CD4-positive, alpha-beta memory T cell (primary cell): Measurements from ENCODE around the gene SBK3. TPM values are rescaled to one million over a fixed set of nuclear protein-coding genes. Genes with fewer than 3 reads are reported as not detected.

ENCODE experiments used
- CTCF ChIA-PET: fragments of 350-600 bp; sonication (Branson Sonifier 250); formaldehyde crosslinking; loops from one replicate; lab custom pipeline; 2021; ENCODE audit warnings: inconsistent platforms; ENCODE audit not compliant: partially characterized antibody; lab: Charles Lee
- POLR2A ChIA-PET: fragments of 350-600 bp; sonication (Branson Sonifier 250); formaldehyde crosslinking; loops from one replicate; lab custom pipeline; 2021; ENCODE audit not compliant: partially characterized antibody; lab: Charles Lee
- DNase-seq, 5 donors: peaks; one replicate each; pipeline versions ENCODE4 v3.0.0 to v3.0.0-alpha.2; 2020 to 2022; ENCODE audit warnings: mixed read lengths in 1 of 5
- H3K27ac ChIP-seq: one replicate; pipeline ENCODE4 v1.7.0; 2013; ENCODE audit warnings: low read depth, low read length
- H3K27me3 ChIP-seq: 2 replicates; pipeline ENCODE4 v1.7.0; 2013; ENCODE audit warnings: mild to moderate bottlenecking, low read length, moderate library complexity; ENCODE audit not compliant: insufficient read depth
- H3K36me3 ChIP-seq: 2 replicates; pipeline ENCODE4 v1.7.0; 2013; ENCODE audit warnings: mild to moderate bottlenecking, low read length, moderate library complexity; ENCODE audit not compliant: insufficient read depth
- H3K4me1 ChIP-seq: 2 replicates; pipeline ENCODE4 v1.7.0; 2013; ENCODE audit warnings: mild to moderate bottlenecking, low read length, moderate library complexity; ENCODE audit not compliant: insufficient read depth
- H3K4me3 ChIP-seq, 2 donors: one replicate each; pipeline ENCODE4 v1.7.0; 2013; ENCODE audit warnings: low read length in 2 of 2, mild to moderate bottlenecking in 1 of 2
- H3K9me3 ChIP-seq, 2 donors: one replicate each; pipeline ENCODE4 v1.7.0; 2013; ENCODE audit warnings: low read length in 2 of 2, control low read depth in 1 of 2; ENCODE audit not compliant: control insufficient read depth in 1 of 2
- H3K27ac Mint-ChIP-seq, 7 donors: one replicate each; pipeline ENCODE4 v1.8.0; 2020 to 2021; ENCODE audit warnings: mixed read lengths in 7 of 7, mild to moderate bottlenecking in 6 of 7, inconsistent platforms in 3 of 7, moderate library complexity in 3 of 7
- H3K27me3 Mint-ChIP-seq, 2 donors: one replicate each; pipeline ENCODE4 v1.8.0; 2020 to 2021; ENCODE audit warnings: mixed read lengths in 2 of 2
- H3K36me3 Mint-ChIP-seq, 2 donors: one replicate each; pipeline ENCODE4 v1.8.0; 2020 to 2021; ENCODE audit warnings: mixed read lengths in 2 of 2, inconsistent platforms in 1 of 2, mild to moderate bottlenecking in 1 of 2
- H3K4me1 Mint-ChIP-seq, 4 donors: one replicate each; pipeline ENCODE4 v1.8.0; 2020 to 2021; ENCODE audit warnings: mixed read lengths in 4 of 4, mild to moderate bottlenecking in 1 of 4
- H3K4me3 Mint-ChIP-seq, 8 donors: one replicate each; pipeline ENCODE4 v1.8.0; 2020 to 2021; ENCODE audit warnings: mixed read lengths in 8 of 8, mild to moderate bottlenecking in 7 of 8, moderate library complexity in 6 of 8, inconsistent platforms in 3 of 8
- H3K9me3 Mint-ChIP-seq, 8 donors: one replicate each; pipeline ENCODE4 v1.8.0; 2020 to 2021; ENCODE audit warnings: mixed read lengths in 8 of 8, mild to moderate bottlenecking in 5 of 8, inconsistent platforms in 3 of 8, moderate library complexity in 1 of 8
- intact Hi-C: fragments of 100-400 bp; cut with micrococcal nuclease; formaldehyde crosslinking; loops from one replicate; pipeline ENCODE4 v1.15.1; 2023
- polyA plus RNA-seq, 2 donors: library from polyadenylated mRNA; unstranded; fragments of 300-500 nt; fragmentation: Illumina TruSeq; gene quantifications; one replicate each; pipeline ENCODE4 v1.2.3, GENCODE V29; 2021
- total RNA-seq, 2 experiments: library from RNA; stranded (reverse); gene quantifications; one replicate each; pipeline ENCODE4 v1.2.3, GENCODE V29; 2021

The SBK3 gene
- total and polyA plus RNA-seq, 4 experiments from 2014 or later = not detected

GRCh38 chr19:55554741-55555152, 9.4 kb upstream of the SBK3 start:
- Mint-ChIP-seq H3K9me3 (no peaks in the 10 kb centered on the region), H3K36me3 (no peaks in the 10 kb centered on the region), H3K27me3 (peaks cover 9 to 11% of the 10 kb centered on the region in 2 donors), H3K4me3 (no peak overlapping the region), H3K4me1 (no peaks in the 10 kb centered on the region), H3K27ac (no peak overlapping the region)
- ChIA-PET CTCF (no interaction called here), POLR2A (no interaction called here)
- Histone ChIP-seq H3K27me3 (no peaks in the 10 kb centered on the region), H3K9me3 (no peaks in the 10 kb centered on the region), H3K27ac (no peak overlapping the region), H3K4me1 (no peaks in the 10 kb centered on the region), H3K4me3 (no peak overlapping the region), H3K36me3 (no peaks in the 10 kb centered on the region)
- intact Hi-C loops = no loop called here
- DNase-seq = no peak

GRCh38 chr19:55554302-55554701, 9.0 kb upstream of the SBK3 start:
- no peaks in the 10 kb centered on the region for H3K9me3 ChIP-seq
- Mint-ChIP-seq H3K9me3 (no peaks in the 10 kb centered on the region), H3K27me3 (peaks cover 9 to 14% of the 10 kb centered on the region in 2 donors), H3K27ac (peak overlapping the region in 1 of 7 donors; percentile 52), H3K36me3 (no peaks in the 10 kb centered on the region), H3K4me1 (no peaks in the 10 kb centered on the region), H3K4me3 (no peak overlapping the region)
- H3K4me3 ChIP-seq = no peak overlapping the region
- H3K27ac ChIP-seq = no peak overlapping the region
- ChIA-PET CTCF (no interaction called here), POLR2A (no interaction called here)
- DNase-seq = no peak
- H3K36me3 ChIP-seq = no peaks in the 10 kb centered on the region
- no peaks in the 10 kb centered on the region for H3K27me3 ChIP-seq
- intact Hi-C loops = no loop called here
- no peaks in the 10 kb centered on the region for H3K4me1 ChIP-seq

GRCh38 chr19:55553217-55554182, 8.2 kb upstream of the SBK3 start:
- Mint-ChIP-seq H3K27ac (no peak overlapping the region), H3K36me3 (no peaks in the 10 kb centered on the region), H3K4me3 (no peak overlapping the region), H3K27me3 (peaks cover 9 to 14% of the 10 kb centered on the region in 2 donors), H3K9me3 (no peaks in the 10 kb centered on the region), H3K4me1 (no peaks in the 10 kb centered on the region)
- no peak overlapping the region for H3K27ac ChIP-seq
- ChIA-PET CTCF (interaction anchor here (0.5 kb wide), 1 partner anchor 412 kb away, joined by 4 read pairs; no protein-coding TSS in a partner anchor), POLR2A (no interaction called here)
- H3K4me3 ChIP-seq = no peak overlapping the region
- no peaks in the 10 kb centered on the region for H3K4me1 ChIP-seq
- no peaks in the 10 kb centered on the region for H3K9me3 ChIP-seq
- H3K36me3 ChIP-seq = no peaks in the 10 kb centered on the region
- intact Hi-C loops = no loop called here
- no peak for DNase-seq
- H3K27me3 ChIP-seq = no peaks in the 10 kb centered on the region

GRCh38 chr19:55552620-55553019, 7.3 kb upstream of the SBK3 start:
- H3K4me1 Mint-ChIP-seq = no peaks in the 10 kb centered on the region
- no peaks in the 10 kb centered on the region for H3K36me3 Mint-ChIP-seq
- ChIA-PET CTCF (interaction anchor here (0.7 kb wide), 1 partner anchor 394 kb away, joined by 4 read pairs; no protein-coding TSS in a partner anchor), POLR2A (no interaction called here)
- H3K27ac ChIP-seq = no peak overlapping the region
- no peaks in the 10 kb centered on the region for H3K4me1 ChIP-seq
- no peak for DNase-seq
- no peaks in the 10 kb centered on the region for H3K27me3 ChIP-seq
- intact Hi-C loops = no loop called here
- H3K9me3 Mint-ChIP-seq = no peaks in the 10 kb centered on the region
- H3K4me3 ChIP-seq = no peak overlapping the region
- H3K9me3 ChIP-seq = no peaks in the 10 kb centered on the region
- no peak overlapping the region for H3K4me3 Mint-ChIP-seq
- no peak overlapping the region for H3K27ac Mint-ChIP-seq
- H3K36me3 ChIP-seq = no peaks in the 10 kb centered on the region
- peaks cover 13 to 21% of the 10 kb centered on the region in 2 donors for H3K27me3 Mint-ChIP-seq

GRCh38 chr19:55552206-55552605, 6.9 kb upstream of the SBK3 start:
- DNase-seq = no peak
- Mint-ChIP-seq H3K4me1 (no peaks in the 10 kb centered on the region), H3K4me3 (no peak overlapping the region), H3K27ac (no peak overlapping the region), H3K27me3 (peaks cover 15 to 22% of the 10 kb centered on the region in 2 donors), H3K36me3 (no peaks in the 10 kb centered on the region), H3K9me3 (no peaks in the 10 kb centered on the region)
- no peaks in the 10 kb centered on the region for H3K36me3 ChIP-seq
- no peak overlapping the region for H3K4me3 ChIP-seq
- H3K27ac ChIP-seq = no peak overlapping the region
- no peaks in the 10 kb centered on the region for H3K27me3 ChIP-seq
- ChIA-PET POLR2A (no interaction called here), CTCF (interaction anchor here (0.7 kb wide), 1 partner anchor 393 kb away, joined by 4 read pairs; no protein-coding TSS in a partner anchor)
- intact Hi-C loops = no loop called here
- H3K4me1 ChIP-seq = no peaks in the 10 kb centered on the region
- no peaks in the 10 kb centered on the region for H3K9me3 ChIP-seq

- Mint-ChIP-seq H3K4me3 (no peak overlapping the region), H3K9me3 (no peaks in the 10 kb centered on the region), H3K27me3 (peaks cover 20 to 28% of the 10 kb centered on the region in 2 donors), H3K27ac (no peak overlapping the region), H3K4me1 (no peaks in the 10 kb centered on the region), H3K36me3 (no peaks in the 10 kb centered on the region)
- no peaks in the 10 kb centered on the region for H3K4me1 ChIP-seq
- H3K36me3 ChIP-seq = no peaks in the 10 kb centered on the region
- H3K9me3 ChIP-seq = no peaks in the 10 kb centered on the region
- no peak overlapping the region for H3K27ac ChIP-seq
- ChIA-PET CTCF (no interaction called here), POLR2A (no interaction called here)
- DNase-seq = no peak
- H3K4me3 ChIP-seq = no peak overlapping the region
- intact Hi-C loops = no loop called here
- no peaks in the 10 kb centered on the region for H3K27me3 ChIP-seq
These were observed 4.9 kb upstream of the SBK3 start for GRCh38 chr19:55550321-55550650.

- CTCF ChIA-PET = no interaction called here
- POLR2A ChIA-PET = no interaction called here
- H3K36me3 ChIP-seq = no peaks in the 10 kb centered on the region
- H3K27me3 ChIP-seq = no peaks in the 10 kb centered on the region
- H3K27ac Mint-ChIP-seq = no peak overlapping the region
- intact Hi-C loops = no loop called here
- DNase-seq = no peak
- no peaks in the 10 kb centered on the region for H3K4me1 Mint-ChIP-seq
- H3K27me3 Mint-ChIP-seq = peaks cover 20 to 30% of the 10 kb centered on the region in 2 donors
- no peak overlapping the region for H3K4me3 Mint-ChIP-seq
- no peak overlapping the region for H3K4me3 ChIP-seq
- H3K4me1 ChIP-seq = no peaks in the 10 kb centered on the region
- no peaks in the 10 kb centered on the region for H3K9me3 ChIP-seq
- H3K27ac ChIP-seq = no peak overlapping the region
- H3K9me3 Mint-ChIP-seq = no peaks in the 10 kb centered on the region
- H3K36me3 Mint-ChIP-seq = no peaks in the 10 kb centered on the region
These were observed 4.4 kb upstream of the SBK3 start for GRCh38 chr19:55549500-55550320.
